ENCODE measurements around the gene C2orf42.
A peak's percentile ranks its signal among the peaks of the same experiment; 100 is the strongest.
"Not testable (repeated sequence)": the region's sequence is repeated elsewhere in the genome, so short reads cannot be mapped to it uniquely, and the experiment has no call there.

The C2orf42 gene

GRCh38 chr2:70169654-70170245 lies 21.1 kb downstream of the C2orf42 start:
- not testable (repeated sequence) for DNase-seq

GRCh38 chr2:70161069-70161534 lies 29.7 kb downstream of the C2orf42 start:
- no peak for DNase-seq

GRCh38 chr2:70160545-70160944 lies 30.3 kb downstream of the C2orf42 start:
- no peak for DNase-seq

- DNase-seq, result not testable (repeated sequence)
These were observed 41.6 kb downstream of the C2orf42 start for GRCh38 chr2:70149130-70149686.

- not testable (repeated sequence) for DNase-seq
These were observed 42.5 kb downstream of the C2orf42 start for GRCh38 chr2:70148211-70148760.

- DNase-seq, result no peak
These were observed 44.7 kb downstream of the C2orf42 start for GRCh38 chr2:70145851-70146739.

- no peak for DNase-seq
These were observed 45.7 kb downstream of the C2orf42 start for GRCh38 chr2:70145144-70145490.

GRCh38 chr2:70144443-70145143 lies 46.2 kb downstream of the C2orf42 start:
- no peak for DNase-seq

- no peak for DNase-seq
These were observed 47.3 kb downstream of the C2orf42 start for GRCh38 chr2:70143314-70144150.

GRCh38 chr2:70142590-70143313 lies 48.1 kb downstream of the C2orf42 start:
- peak; percentile 99 for DNase-seq

- no peak for DNase-seq
These were observed 48.8 kb downstream of the C2orf42 start for GRCh38 chr2:70141902-70142589.

- no peak for DNase-seq
These were observed 49.5 kb downstream of the C2orf42 start for GRCh38 chr2:70141212-70141901.

- no peak for DNase-seq
These were observed 50.0 kb downstream of the C2orf42 start for GRCh38 chr2:70140791-70141211.

- DNase-seq, result not testable (repeated sequence)
These were observed 56.4 kb downstream of the C2orf42 start for GRCh38 chr2:70134323-70134983.

GRCh38 chr2:70133491-70134322 lies 57.1 kb downstream of the C2orf42 start:
- DNase-seq, result peak; percentile 78

GRCh38 chr2:70133127-70133452 lies 57.7 kb downstream of the C2orf42 start:
- no peak for DNase-seq

GRCh38 chr2:70132244-70133126 lies 58.3 kb downstream of the C2orf42 start:
- no peak for DNase-seq

Data from GDM1 (cell line).